H1 (cell line): ENCODE measurements around the gene ABHD12B. TPM values are rescaled to one million over a fixed set of nuclear protein-coding genes. Genes with fewer than 3 reads are reported as not detected.

Experiments used
- CTCF ChIA-PET: fragments of 300-600 bp; sonication (Branson Sonifier 250); formaldehyde crosslinking; loops from one replicate; lab custom pipeline; 2021; ENCODE audit not compliant: partially characterized antibody; lab: Charles Lee
- POLR2A ChIA-PET: fragments of 300-600 bp; sonication (Branson Sonifier 250); formaldehyde crosslinking; loops from one replicate; lab custom pipeline; 2021; ENCODE audit warnings: inconsistent platforms; ENCODE audit not compliant: partially characterized antibody; lab: Charles Lee
- DNase-seq, 2 experiments: peaks; one replicate each; pipeline versions ENCODE4 v3.0.0 to v3.0.0-alpha.2; 2010 to 2022; ENCODE audit warnings: low spot score in 2 of 2, low read depth in 1 of 2, mixed read lengths in 1 of 2
- FAIRE-seq: peaks from 2 replicates; lab custom pipeline; 2011; peaks lifted over from hg19 to GRCh38; lab: Jason Lieb, UNC
- H2AFZ ChIP-seq: 2 replicates; pipeline ENCODE4 v1.8.1; 2012; ENCODE audit warnings: low read length, inconsistent platforms
- H2AK5ac ChIP-seq: 2 replicates; pipeline ENCODE4 v1.6.1; 2013; ENCODE audit warnings: low read depth, low read length
- H2BK120ac ChIP-seq: replicated peaks from 2 replicates; pipeline ENCODE3; 2013; ENCODE audit warnings: low read depth, low read length, inconsistent platforms
- H2BK12ac ChIP-seq: 2 replicates; pipeline ENCODE4 v1.6.1; 2013; ENCODE audit warnings: low read depth, low read length
- H2BK15ac ChIP-seq: 2 replicates; pipeline ENCODE4 v1.6.1; 2013; ENCODE audit warnings: low read length
- H2BK20ac ChIP-seq: 2 replicates; pipeline ENCODE4 v1.6.1; 2013; ENCODE audit warnings: low read length
- H2BK5ac ChIP-seq: 2 replicates; pipeline ENCODE4 v1.6.1; 2013; ENCODE audit warnings: low read depth, low read length
- H3K14ac ChIP-seq: 2 replicates; pipeline ENCODE4 v1.6.1; 2013; ENCODE audit warnings: inconsistent platforms; ENCODE audit not compliant: insufficient read length
- H3K18ac ChIP-seq: 2 replicates; pipeline ENCODE4 v1.6.1; 2013; ENCODE audit warnings: low read length; ENCODE audit errors: extremely low read depth
- H3K23ac ChIP-seq: 2 replicates; pipeline ENCODE4 v1.6.1; 2013; ENCODE audit warnings: inconsistent platforms; ENCODE audit not compliant: insufficient read length
- H3K23me2 ChIP-seq: 2 replicates; pipeline ENCODE4 v1.6.1; 2013; ENCODE audit warnings: low read depth, low read length
- H3K27ac ChIP-seq: 2 replicates; pipeline ENCODE4 v1.6.1; 2011; ENCODE audit warnings: low read depth, low read length, inconsistent platforms
- H3K27me3 ChIP-seq, 4 experiments: replicated peaks in 1 of 4; 1 replicate in 1 of 4; 2 replicates in 3 of 4; pipeline versions ENCODE4 v1.6.1 to v1.8.1; 2011 to 2013; ENCODE audit warnings: low read length in 3 of 4, mild to moderate bottlenecking in 3 of 4, inconsistent platforms in 2 of 4, mixed read lengths in 2 of 4, moderate library complexity in 1 of 4; ENCODE audit not compliant: control insufficient read depth in 3 of 4, insufficient read depth in 3 of 4; ENCODE audit errors: extremely low read depth in 1 of 4
- H3K36me3 ChIP-seq, 4 experiments: 2 replicates each; pipeline versions ENCODE4 v1.6.1 to v1.8.1; 2011 to 2013; ENCODE audit warnings: mild to moderate bottlenecking in 4 of 4, low read length in 3 of 4, moderate library complexity in 2 of 4, control low read depth in 1 of 4, inconsistent platforms in 1 of 4; ENCODE audit not compliant: insufficient read depth in 4 of 4, control insufficient read depth in 2 of 4
- H3K4ac ChIP-seq: replicated peaks from 2 replicates; pipeline ENCODE3; 2013; ENCODE audit warnings: low read length, low read depth, mixed read lengths, inconsistent platforms; ENCODE audit not compliant: insufficient read length
- H3K4me1 ChIP-seq, 4 experiments: replicated peaks in 1 of 4; 1 replicate in 1 of 4; 2 replicates in 3 of 4; pipeline versions ENCODE4 v1.6.1 to v1.8.1; 2011 to 2013; ENCODE audit warnings: low read length in 3 of 4, inconsistent platforms in 2 of 4, mixed read lengths in 1 of 4; ENCODE audit not compliant: insufficient read depth in 4 of 4, control insufficient read depth in 3 of 4
- H3K4me2 ChIP-seq, 2 experiments: 2 replicates each; pipeline versions ENCODE4 v1.6.1 to v1.8.1; 2011 to 2013; ENCODE audit warnings: low read depth in 2 of 2, low read length in 2 of 2, control low read depth in 1 of 2, inconsistent platforms in 1 of 2, mild to moderate bottlenecking in 1 of 2; ENCODE audit not compliant: insufficient read depth in 1 of 2
- H3K4me3 ChIP-seq, 4 experiments: fragments of 200-600, 300-600 bp in 1 of 4; sonication (generic), shearing (Covaris generic), sonication (Bioruptor Twin) in 1 of 4; 2 replicates each; pipeline versions ENCODE4 v1.5.1 to v1.8.1; 2011 to 2016; ENCODE audit warnings: low read length in 4 of 4, low read depth in 3 of 4, control low read depth in 2 of 4, inconsistent platforms in 2 of 4, mild to moderate bottlenecking in 2 of 4, mixed read lengths in 1 of 4, moderate library complexity in 1 of 4; ENCODE audit not compliant: insufficient read depth in 2 of 4; ENCODE audit errors: extremely low read depth in 1 of 4
- H3K56ac ChIP-seq: replicated peaks from 2 replicates; pipeline ENCODE3; 2013; ENCODE audit warnings: low read depth, mild to moderate bottlenecking, mixed read lengths, low read length, inconsistent platforms; ENCODE audit not compliant: insufficient read length
- H3K79me1 ChIP-seq: 2 replicates; pipeline ENCODE4 v1.6.1; 2013; ENCODE audit warnings: low read depth, low read length, control low read depth
- H3K79me2 ChIP-seq, 2 experiments: 2 replicates each; pipeline versions ENCODE4 v1.6.1 to v1.8.1; 2012 to 2013; ENCODE audit warnings: low read length in 2 of 2, mild to moderate bottlenecking in 2 of 2, inconsistent platforms in 1 of 2; ENCODE audit not compliant: insufficient read depth in 2 of 2, control insufficient read depth in 1 of 2
- H3K9ac ChIP-seq, 4 experiments: replicated peaks in 1 of 4; 1 replicate in 1 of 4; 2 replicates in 3 of 4; pipeline versions ENCODE4 v1.6.1 to v1.8.1; 2011 to 2013; ENCODE audit warnings: low read depth in 3 of 4, low read length in 3 of 4, control low read depth in 2 of 4, mild to moderate bottlenecking in 2 of 4, moderate library complexity in 2 of 4, inconsistent platforms in 1 of 4; ENCODE audit errors: extremely low read depth in 1 of 4
- H3K9me3 ChIP-seq, 2 experiments: 2 replicates each; pipeline versions ENCODE4 v1.6.1 to v1.8.1; 2012 to 2013; ENCODE audit warnings: mild to moderate bottlenecking in 2 of 2, moderate library complexity in 2 of 2, control low read depth in 1 of 2, inconsistent platforms in 1 of 2, low read depth in 1 of 2, low read length in 1 of 2, mixed read lengths in 1 of 2; ENCODE audit not compliant: insufficient read depth in 2 of 2
- H4K20me1 ChIP-seq, 2 experiments: replicated peaks in 1 of 2; 2 replicates each; pipeline versions ENCODE3 to v1.8.1; 2011 to 2013; ENCODE audit warnings: inconsistent platforms in 2 of 2, low read length in 2 of 2, mild to moderate bottlenecking in 1 of 2; ENCODE audit not compliant: insufficient read depth in 2 of 2, control insufficient read depth in 1 of 2
- H4K5ac ChIP-seq: 2 replicates; pipeline ENCODE4 v1.6.1; 2013; ENCODE audit warnings: low read length, low read depth, mixed read lengths, inconsistent platforms; ENCODE audit not compliant: insufficient read length
- H4K8ac ChIP-seq: 2 replicates; pipeline ENCODE4 v1.8.0; 2013; ENCODE audit warnings: mild to moderate bottlenecking, moderate library complexity, low read length, inconsistent platforms; ENCODE audit not compliant: insufficient read depth; ENCODE audit errors: extremely low read depth
- H4K91ac ChIP-seq: replicated peaks from 2 replicates; pipeline ENCODE3; 2013; ENCODE audit warnings: low read length, mixed read lengths, inconsistent platforms; ENCODE audit not compliant: insufficient read length
- CBX8 ChIP-seq: fragments of 300-800, 300-1000 bp; sonication (generic); IDR thresholded peaks from 2 replicates; pipeline ENCODE4 v1.7.1; 2016; ENCODE audit warnings: low read depth, low read length, borderline replicate concordance
- CHD2 ChIP-seq: IDR thresholded peaks from 2 replicates; pipeline ENCODE4 v1.6.1; 2012; ENCODE audit warnings: low read length, improper control_type of control experiment
- CREB1 ChIP-seq: IDR thresholded peaks from 2 replicates; pipeline ENCODE4 v1.6.1; 2012; ENCODE audit warnings: inconsistent platforms
- GABPA ChIP-seq: IDR thresholded peaks from 2 replicates; pipeline ENCODE4 v1.6.1; 2011; ENCODE audit warnings: mild to moderate bottlenecking, low read length, moderate library complexity, borderline replicate concordance; ENCODE audit not compliant: insufficient read depth
- HDAC2 ChIP-seq, 2 experiments: fragments of 300-600 bp in 1 of 2; sonication (generic) in 1 of 2; IDR thresholded peaks; 2 replicates each; pipeline ENCODE4 v1.6.1; 2011 to 2012; ENCODE audit warnings: low read depth in 2 of 2, low read length in 2 of 2, mild to moderate bottlenecking in 2 of 2, moderate library complexity in 2 of 2, borderline replicate concordance in 1 of 2, inconsistent platforms in 1 of 2
- HDAC6 ChIP-seq: IDR thresholded peaks from one replicate; pipeline ENCODE4 v1.7.1; 2012; ENCODE audit warnings: low read depth, mild to moderate bottlenecking, inconsistent platforms, low read length, moderate library complexity
- KDM4A ChIP-seq: IDR thresholded peaks from one replicate; pipeline ENCODE4 v1.7.1; 2012; ENCODE audit warnings: low read depth, mild to moderate bottlenecking, moderate library complexity, low read length, inconsistent platforms; ENCODE audit not compliant: severe bottlenecking
- NRF1 ChIP-seq: IDR thresholded peaks from 2 replicates; pipeline ENCODE4 v1.6.1; 2011; ENCODE audit warnings: mild to moderate bottlenecking, low read depth, low read length, improper control_type of control experiment
- SP4 ChIP-seq: IDR thresholded peaks from 2 replicates; pipeline ENCODE4 v1.6.1; 2012; ENCODE audit warnings: low read length, inconsistent platforms
- YY1 ChIP-seq: IDR thresholded peaks from 2 replicates; pipeline ENCODE4 v1.6.1; 2011; ENCODE audit warnings: low read depth, mild to moderate bottlenecking, low read length
- WGBS, 2 experiments: shearing (Covaris generic) in 1 of 2; methylation state at CpG; one replicate each; pipeline versions ENCODE4 v1.1.6 to v1.1.7; 2013 to 2015; ENCODE audit warnings: low lambda C conversion rate in 2 of 2, mixed read lengths in 2 of 2, inconsistent platforms in 1 of 2, low coverage in 1 of 2, missing lambda C conversion rate in 1 of 2; ENCODE audit not compliant: insufficient replicate concordance in 2 of 2, insufficient coverage in 1 of 2, insufficient read length in 1 of 2; ENCODE audit errors: extremely low coverage in 1 of 2, missing lambda C conversion rate in 1 of 2; 5-methylcytosine and 5-hydroxymethylcytosine counted together
- polyA plus RNA-seq, 7 experiments: library from polyadenylated mRNA; depleted of rRNA in 3 of 7; stranded (reverse) in 5 of 7; unstranded in 2 of 7; fragments of >200 nt in 5 of 7; fragments of 200-250 nt in 2 of 7; gene quantifications; 1 replicate in 5 of 7; 2 replicates in 1 of 7; 4 replicates in 1 of 7; pipeline versions ENCODE4 v1.2.1 to v1.2.3, GENCODE V29; 2011 to 2013; ENCODE audit warnings: missing spikeins in 2 of 7, mixed read lengths in 2 of 7
- total RNA-seq: library from RNA; stranded (reverse); fragmentation: NEBNext Ultra II Directional; extraction: Animal tissue kit (Norgen Biotek cat#: 25700); gene quantifications from 2 replicates; pipeline ENCODE4 v1.2.1, GENCODE V29; 2021
- TF ChIP-seq, protein P1 (sequence below), 3 experiments: IDR thresholded peaks; 1 replicate in 2 of 3; 2 replicates in 1 of 3; pipeline versions ENCODE4 v1.5.1 to v1.6.1; 2011; ENCODE audit warnings: low read length in 3 of 3, mild to moderate bottlenecking in 3 of 3, inconsistent platforms in 2 of 3, low read depth in 1 of 3, moderate library complexity in 1 of 3; ENCODE audit not compliant: insufficient read depth in 1 of 3; ENCODE audit errors: control extremely low read depth in 1 of 3

ABHD12B gene
- total and polyA plus RNA-seq, 2 of the 8 experiments (the other 6 are each of a cell fraction or from before 2014, with no cell fraction given) = 4.0 to 102 TPM

DNA sequence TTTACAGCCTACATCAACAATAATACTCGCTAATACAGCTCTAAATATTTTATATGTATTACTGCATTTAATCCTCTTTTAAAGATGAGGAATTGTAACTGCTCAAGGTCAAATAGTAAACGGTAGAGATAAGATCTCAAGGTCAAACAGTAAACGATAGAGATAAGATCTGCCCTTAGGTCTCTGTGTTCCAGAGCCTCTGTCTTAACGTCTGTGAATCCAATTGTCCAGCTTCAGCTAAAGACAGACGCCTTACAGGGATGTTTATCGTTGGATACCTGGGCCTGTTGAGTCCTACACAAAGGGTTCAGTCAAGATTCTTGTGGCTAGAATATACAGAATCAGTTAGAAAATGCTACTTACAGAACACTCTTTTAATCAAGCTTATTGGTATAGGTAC, 52.4 kb downstream of the ABHD12B start:
- H3K9me3 ChIP-seq = no peaks in the 10 kb centered on the region
- no peaks in the 10 kb centered on the region for H3K27me3 ChIP-seq
- H3K79me2 ChIP-seq = no peaks in the 10 kb centered on the region
- CTCF ChIA-PET = interaction anchor here (0.9 to 1.1 kb wide), 2 partner anchors 25 to 65 kb away, joined by 3 to 4 read pairs; no protein-coding TSS in a partner anchor
- H4K91ac ChIP-seq = no peak overlapping the region
- H2BK5ac ChIP-seq = no peak overlapping the region
- H3K4me3 ChIP-seq = no peak overlapping the region
- H2AFZ ChIP-seq = no peak overlapping the region
- H3K23me2 ChIP-seq = no peaks in the 10 kb centered on the region; the same call in 1 of the 2 replicates
- H4K5ac ChIP-seq = no peak overlapping the region
- no peak overlapping the region for H3K27ac ChIP-seq
- POLR2A ChIA-PET = no interaction called here
- H4K20me1 ChIP-seq = no peaks in the 10 kb centered on the region
- no peak overlapping the region for H2BK120ac ChIP-seq
- no peaks in the 10 kb centered on the region for H3K79me1 ChIP-seq
- H3K23ac ChIP-seq = no peak overlapping the region
- H3K4ac ChIP-seq = no peak overlapping the region
- H3K4me2 ChIP-seq = no peak overlapping the region
- H2BK15ac ChIP-seq = no peak overlapping the region
- H2BK12ac ChIP-seq = no peak overlapping the region
- no peak overlapping the region for H2BK20ac ChIP-seq
- H3K14ac ChIP-seq = no peak overlapping the region
- no peak for DNase-seq
- no peak overlapping the region for H4K8ac ChIP-seq
- no peak overlapping the region for H2AK5ac ChIP-seq
- WGBS, 2 experiments = 87% methylated on average over 6 of the region's 6 CpGs; no CpG with 5 or more reads in 1 of the 2 experiments
- FAIRE-seq = no peak
- no peak overlapping the region for H3K18ac ChIP-seq
- H3K36me3 ChIP-seq = peaks cover 0 to 8% (median 4%) of the 10 kb centered on the region in 4 experiments; a peak in 4 of 8 replicates
- no peak overlapping the region for H3K56ac ChIP-seq
- H3K9ac ChIP-seq = no peak overlapping the region
- peaks cover 0 to 9% (median 1%) of the 10 kb centered on the region in 4 experiments; a peak in 1 of 7 replicates for H3K4me1 ChIP-seq
- TF ChIP-seq, protein P1, sequence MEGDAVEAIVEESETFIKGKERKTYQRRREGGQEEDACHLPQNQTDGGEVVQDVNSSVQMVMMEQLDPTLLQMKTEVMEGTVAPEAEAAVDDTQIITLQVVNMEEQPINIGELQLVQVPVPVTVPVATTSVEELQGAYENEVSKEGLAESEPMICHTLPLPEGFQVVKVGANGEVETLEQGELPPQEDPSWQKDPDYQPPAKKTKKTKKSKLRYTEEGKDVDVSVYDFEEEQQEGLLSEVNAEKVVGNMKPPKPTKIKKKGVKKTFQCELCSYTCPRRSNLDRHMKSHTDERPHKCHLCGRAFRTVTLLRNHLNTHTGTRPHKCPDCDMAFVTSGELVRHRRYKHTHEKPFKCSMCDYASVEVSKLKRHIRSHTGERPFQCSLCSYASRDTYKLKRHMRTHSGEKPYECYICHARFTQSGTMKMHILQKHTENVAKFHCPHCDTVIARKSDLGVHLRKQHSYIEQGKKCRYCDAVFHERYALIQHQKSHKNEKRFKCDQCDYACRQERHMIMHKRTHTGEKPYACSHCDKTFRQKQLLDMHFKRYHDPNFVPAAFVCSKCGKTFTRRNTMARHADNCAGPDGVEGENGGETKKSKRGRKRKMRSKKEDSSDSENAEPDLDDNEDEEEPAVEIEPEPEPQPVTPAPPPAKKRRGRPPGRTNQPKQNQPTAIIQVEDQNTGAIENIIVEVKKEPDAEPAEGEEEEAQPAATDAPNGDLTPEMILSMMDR (IDR thresholded peaks at IDR 0.05; ENCODE audit: control extremely low read depth in 1 of 3, insufficient read depth in 1 of 3, low read depth in 1 of 3, low read length in 3 of 3) = no peak
- TF ChIP-seq HDAC6 (no peak), CHD2 (no peak), KDM4A (no peak), HDAC2 (IDR thresholded peaks at IDR 0.05; ENCODE audit: borderline replicate concordance in 1 of 2, low read depth in 2 of 2, low read length in 2 of 2) (no peak), CREB1 (no peak), SP4 (no peak), GABPA (no peak), YY1 (no peak), NRF1 (no peak), CBX8 (no peak)
